HCEC 1CT (cell line): ENCODE measurements around the gene PER2.
"Not testable (repeated sequence)": the region's sequence is repeated elsewhere in the genome, so short reads cannot be mapped to it uniquely, and the experiment has no call there.

ENCODE experiments used
- DNase-seq: peaks from one replicate; pipeline ENCODE4 v3.0.0-alpha.2; 2017

The PER2 gene

GRCh38 chr2:238287737-238288649 lies at the start of gene PER2:
Gene PER2 (minus strand): TSS chr2:238288610. CDS start chr2:238277936, 10,674 bp downstream.
- DNase-seq: peak; percentile 83

DNA sequence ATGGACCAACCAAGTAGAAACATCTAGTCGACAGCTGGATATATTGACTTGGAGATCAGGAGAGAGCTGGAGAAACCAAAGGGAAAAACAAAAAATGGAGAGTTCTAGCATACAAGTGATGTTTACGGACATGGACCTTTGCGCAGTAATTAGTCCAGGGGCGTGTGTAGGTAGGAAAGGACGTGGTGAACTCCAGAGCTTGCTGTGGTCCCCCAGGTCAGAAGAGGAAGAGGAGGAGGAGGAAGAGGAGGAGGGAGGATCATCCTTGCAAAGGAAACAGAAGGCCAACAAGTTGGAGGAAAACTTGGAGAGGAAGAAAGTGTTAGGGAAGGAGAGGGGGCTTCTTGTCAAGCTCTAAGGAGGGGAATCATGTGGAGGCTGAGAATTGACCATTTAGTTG lies 49.4 kb upstream of the PER2 start:
- DNase-seq: no peak

- no peak for DNase-seq
These were observed 48.5 kb upstream of the PER2 start for GRCh38 chr2:238336793-238337444.

DNA sequence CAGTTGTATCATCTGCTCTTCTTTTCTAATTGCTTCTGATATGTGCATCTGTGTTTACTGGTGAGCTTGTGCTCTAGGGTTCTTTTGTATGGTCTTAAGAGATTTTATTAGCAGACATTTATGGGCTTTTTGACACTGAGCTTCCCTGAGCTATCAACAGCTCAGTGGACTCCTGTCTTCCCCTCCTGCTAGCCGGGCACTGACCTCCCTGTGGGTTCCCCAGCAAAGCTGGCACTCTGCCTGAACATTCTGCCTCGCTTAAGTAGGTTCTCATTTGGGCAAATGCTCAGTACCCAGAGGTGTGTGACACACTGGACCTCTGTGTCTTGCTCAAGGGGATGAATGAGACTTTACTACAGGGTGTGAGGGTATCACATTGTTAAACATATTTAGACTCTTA lies 47.7 kb upstream of the PER2 start:
- DNase-seq: no peak

- not testable (repeated sequence) for DNase-seq
These were observed 47.2 kb upstream of the PER2 start for GRCh38 chr2:238335591-238335990.

GRCh38 chr2:238334885-238335284 lies 46.5 kb upstream of the PER2 start:
- no peak for DNase-seq

- DNase-seq: no peak
These were observed 43.5 kb upstream of the PER2 start for GRCh38 chr2:238331916-238332315.

DNA sequence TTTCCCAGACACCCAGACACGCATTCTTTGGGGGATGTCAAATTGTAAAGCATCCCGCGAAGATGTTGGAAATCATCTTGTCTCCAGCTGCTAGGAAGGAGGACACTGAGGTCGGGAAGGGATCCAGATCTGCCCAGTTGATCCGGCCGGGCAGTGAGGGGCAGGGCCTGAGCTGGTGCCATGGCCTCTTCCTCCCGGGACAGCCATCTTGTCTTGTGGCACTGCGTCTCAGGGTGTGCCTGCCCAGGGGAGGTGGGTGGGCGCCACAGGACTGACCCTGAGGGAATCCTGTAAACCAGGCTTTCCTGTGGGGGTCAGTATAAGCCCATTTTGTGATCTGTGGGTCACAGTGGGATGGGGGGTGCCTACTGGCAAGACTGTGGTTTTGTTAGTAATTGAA lies 42.0 kb upstream of the PER2 start:
- DNase-seq: no peak

- no peak for DNase-seq
These were observed 39.3 kb upstream of the PER2 start for GRCh38 chr2:238327751-238328150.

- peak; percentile 20 for DNase-seq
These were observed 38.5 kb upstream of the PER2 start for GRCh38 chr2:238326801-238327365.

- DNase-seq: no peak
These were observed 37.3 kb upstream of the PER2 start for GRCh38 chr2:238325694-238326093.

DNA sequence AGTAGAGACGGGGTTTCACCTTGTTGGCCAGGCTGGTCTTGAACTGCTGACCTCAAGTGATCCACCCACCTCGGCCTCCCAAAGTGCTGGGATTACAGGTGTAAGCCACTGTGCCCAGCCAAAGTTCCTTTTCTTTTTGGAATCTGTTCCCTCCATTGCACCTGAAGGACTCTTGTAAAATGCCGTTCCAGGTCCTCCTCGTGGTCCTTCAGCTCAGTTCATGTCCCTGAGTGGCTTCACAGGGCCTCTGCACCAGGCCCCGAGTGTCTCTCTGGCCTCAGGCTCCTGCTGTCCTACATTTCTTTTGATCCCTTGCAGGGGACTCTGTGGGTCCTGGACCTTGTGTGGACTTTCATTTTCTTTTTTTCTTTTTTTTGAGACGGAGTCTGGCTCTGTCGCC lies 35.8 kb upstream of the PER2 start:
- not testable (repeated sequence) for DNase-seq

GRCh38 chr2:238322001-238322411 lies 33.6 kb upstream of the PER2 start:
- no peak for DNase-seq

DNA sequence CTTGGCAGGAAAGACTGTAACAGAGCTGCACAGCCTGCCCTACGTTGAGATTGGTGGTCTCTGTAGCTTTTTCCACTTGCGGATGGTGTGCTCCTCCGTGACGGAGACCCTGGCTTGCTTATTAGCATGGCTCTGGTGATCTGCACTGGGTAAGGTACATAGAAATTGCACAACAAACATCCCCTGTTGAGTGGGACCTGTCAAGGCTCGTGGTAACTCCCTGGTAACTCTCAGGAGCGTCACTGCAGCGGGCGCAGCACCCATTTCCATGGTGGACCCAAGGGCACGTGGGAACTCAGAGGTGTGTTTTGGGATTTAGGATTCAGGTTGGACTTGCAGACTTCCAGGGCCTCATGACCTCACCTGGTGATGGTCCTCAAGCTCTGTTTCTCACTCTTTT lies 33.1 kb upstream of the PER2 start:
- DNase-seq: no peak

DNA sequence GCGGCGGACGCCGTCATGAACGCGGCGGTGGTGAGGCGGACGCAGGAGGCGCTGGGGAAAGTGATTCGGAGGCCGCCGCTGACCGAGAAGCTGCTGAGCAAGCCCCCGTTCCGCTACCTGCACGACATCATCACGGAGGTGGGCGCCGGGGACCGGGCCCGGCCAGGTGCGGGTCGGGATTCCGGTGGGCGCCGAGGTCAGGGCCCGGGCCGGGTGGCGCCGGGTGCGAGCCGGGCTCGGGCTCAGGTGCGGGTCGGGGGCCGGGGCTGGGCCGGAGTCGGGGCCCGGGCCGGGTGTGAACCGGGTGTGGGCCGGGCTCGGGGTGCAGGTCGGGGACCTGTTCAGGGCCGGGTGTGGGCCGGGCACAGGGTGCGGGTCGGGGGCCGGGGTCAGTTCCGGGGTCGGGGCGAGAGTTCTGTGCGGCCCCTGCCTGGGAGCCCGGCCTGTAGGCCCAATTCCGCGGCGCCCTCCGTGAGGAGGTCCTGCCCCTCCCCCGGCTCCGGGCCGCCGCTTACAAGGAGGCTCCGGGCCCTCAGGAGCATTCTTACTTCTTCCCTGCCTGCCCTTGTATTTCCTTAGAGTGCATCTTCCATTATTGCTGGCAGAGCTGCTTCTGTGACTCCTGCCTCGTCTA lies 32.4 kb upstream of the PER2 start:
- peak; percentile 11 for DNase-seq

GRCh38 chr2:238320246-238320647 lies 31.8 kb upstream of the PER2 start, which contains the start of gene TRAF3IP1:
Gene TRAF3IP1 (plus strand): TSS chr2:238320518. CDS start chr2:238320663, 145 bp downstream.
- DNase-seq: peak; percentile 85

DNA sequence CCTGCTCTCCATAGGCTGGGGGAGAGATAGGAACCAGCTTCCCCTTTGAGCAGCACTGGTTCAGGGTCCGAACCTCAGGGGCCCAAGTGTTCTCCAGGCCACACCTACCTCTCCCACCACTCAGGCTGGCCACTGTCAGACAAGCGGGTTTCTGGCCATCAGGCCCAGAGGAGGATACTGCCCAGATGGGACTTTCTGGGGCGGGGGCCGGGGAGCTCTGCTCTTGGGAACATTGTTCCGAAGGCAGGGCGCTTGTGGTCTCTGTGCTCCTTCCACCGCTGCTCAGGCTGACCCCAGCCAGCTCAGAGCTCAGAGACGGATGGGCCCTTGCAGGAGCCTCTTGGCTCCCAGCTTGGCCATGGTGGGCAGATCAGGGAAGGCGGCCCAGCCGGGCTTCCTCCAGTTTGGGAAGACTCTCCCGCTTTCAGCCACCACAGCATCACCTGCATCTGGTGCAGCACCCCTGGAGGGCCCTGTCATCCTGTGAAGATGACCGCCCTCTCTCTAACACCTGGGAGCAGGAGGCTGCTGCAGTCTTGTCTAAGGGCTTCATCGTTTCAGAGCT lies 26.7 kb upstream of the PER2 start:
- no peak for DNase-seq

DNA sequence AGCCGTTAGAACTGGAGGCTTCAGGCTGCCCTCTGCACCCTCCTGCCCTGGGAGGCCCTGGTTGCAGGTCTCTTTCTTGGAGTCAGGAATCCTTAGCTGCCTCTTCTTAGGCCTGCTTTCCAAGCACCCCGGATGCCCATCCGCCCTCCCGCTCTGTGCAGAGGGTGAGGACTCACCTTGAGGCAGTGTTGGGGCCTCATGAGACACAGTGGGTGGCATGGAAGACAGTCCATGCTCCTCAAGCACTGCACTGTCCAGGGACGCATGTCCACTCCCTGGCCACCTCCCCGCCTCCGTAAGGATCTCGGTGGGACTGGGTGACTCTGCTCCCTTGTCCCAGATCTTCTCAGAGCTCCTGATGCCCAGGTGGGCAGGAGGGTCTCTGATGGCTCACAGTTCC lies 26.2 kb upstream of the PER2 start:
- DNase-seq: no peak

DNA sequence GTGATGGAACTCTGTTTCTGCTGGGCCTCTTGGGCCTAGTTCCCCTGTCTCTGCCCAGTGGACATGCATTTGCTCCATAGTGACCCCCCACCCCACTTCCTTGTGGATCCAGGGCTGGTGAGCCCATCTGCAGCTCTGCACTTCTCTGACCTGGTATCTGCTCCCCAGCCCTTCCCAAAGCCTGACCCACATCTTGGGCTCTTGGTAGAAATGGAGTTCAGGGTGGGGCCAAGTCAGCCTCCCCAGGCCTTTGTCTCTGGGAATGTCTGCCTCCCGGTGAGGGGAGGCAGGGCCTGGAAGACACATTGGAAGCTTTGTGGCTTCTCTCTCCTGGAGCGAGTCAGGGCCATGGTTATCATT lies 25.6 kb upstream of the PER2 start:
- no peak for DNase-seq

DNA sequence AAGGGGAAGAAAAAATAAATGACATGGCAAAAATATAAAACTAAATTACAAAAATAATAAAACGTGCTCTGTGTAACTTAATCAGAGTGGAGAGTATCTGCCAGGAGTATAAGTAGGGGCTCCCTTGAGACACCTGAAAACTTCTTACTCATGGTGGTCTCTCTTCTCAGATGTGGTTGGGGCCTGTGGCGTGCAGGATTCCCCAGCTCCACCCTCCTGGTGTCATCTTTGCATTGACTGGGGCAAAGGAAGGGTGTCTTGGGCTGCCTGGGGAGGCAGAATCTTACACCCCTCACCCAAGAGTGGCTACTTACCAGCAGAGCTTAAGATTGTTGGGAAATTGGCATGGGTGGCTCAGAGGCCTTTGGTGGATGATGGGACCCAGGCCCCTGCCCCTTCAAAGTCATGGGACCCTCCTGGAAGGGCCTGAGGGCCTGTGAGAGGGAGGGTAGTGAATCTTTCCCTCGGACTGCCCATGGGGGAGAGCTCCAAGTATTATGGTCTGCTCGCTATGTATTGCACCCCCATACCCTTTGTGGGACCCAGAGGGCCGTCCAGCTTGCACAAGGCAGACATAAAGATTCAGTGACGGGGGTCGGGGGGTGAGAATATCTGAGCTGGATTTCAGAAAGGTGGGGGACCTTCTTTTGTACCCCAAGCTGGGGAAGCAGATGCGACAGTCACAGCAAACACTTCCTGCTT lies 25.0 kb upstream of the PER2 start:
- DNase-seq: no peak

GRCh38 chr2:238310721-238311120 lies 22.3 kb upstream of the PER2 start:
- not testable (repeated sequence) for DNase-seq

DNA sequence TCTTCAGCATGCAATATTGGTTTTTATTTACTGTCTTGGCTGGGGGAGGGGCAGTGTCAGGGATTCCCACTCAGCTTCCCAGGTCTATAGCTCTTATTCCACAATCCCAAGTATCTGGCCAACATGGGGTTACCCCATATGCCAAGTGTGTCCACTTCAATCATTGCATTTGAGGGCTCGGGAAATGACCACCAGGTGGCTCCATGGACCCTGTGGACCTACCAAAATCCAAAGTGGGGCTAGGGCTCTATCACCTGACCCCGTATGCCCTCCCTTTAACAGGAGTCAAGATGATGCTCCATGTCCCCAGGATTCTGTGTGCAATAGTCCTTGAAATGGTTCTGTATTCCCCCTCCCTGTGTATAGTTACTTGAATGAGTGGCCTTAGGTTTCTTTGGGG lies 19.8 kb upstream of the PER2 start:
- no peak for DNase-seq

- no peak for DNase-seq
These were observed 18.2 kb upstream of the PER2 start for GRCh38 chr2:238306672-238306998.
